Mesenteric fat pad (tissue), 1 donor: ENCODE data around the gene ECPAS. TPM values are rescaled to one million over a fixed set of nuclear protein-coding genes. Genes with fewer than 3 reads are reported as not detected.
"Not testable (repeated sequence)": the region's sequence is repeated elsewhere in the genome, so short reads cannot be mapped to it uniquely, and the experiment has no call there.

Experiments used
- DNase-seq: peaks from one replicate; pipeline ENCODE4 v3.0.0-alpha.2; 2020; ENCODE audit warnings: low spot score
- total RNA-seq: library from RNA; stranded (reverse); fragmentation: NEBNext Ultra II Directional; extraction: Animal tissue kit (Norgen Biotek cat#: 25700); gene quantifications from one replicate; pipeline ENCODE4 v1.2.1, GENCODE V29; 2021
- donor health status: DM: yes; HTN: yes; CAD: no.

ECPAS gene
- total RNA-seq, 1 donor from 2014 or later = 120 TPM

- no peak for DNase-seq
Observed at GRCh38 chr9:111474385-111474784, 9.8 kb downstream of the ECPAS start.

- no peak for DNase-seq
Observed at GRCh38 chr9:111467778-111468367, 16.3 kb downstream of the ECPAS start.

DNA sequence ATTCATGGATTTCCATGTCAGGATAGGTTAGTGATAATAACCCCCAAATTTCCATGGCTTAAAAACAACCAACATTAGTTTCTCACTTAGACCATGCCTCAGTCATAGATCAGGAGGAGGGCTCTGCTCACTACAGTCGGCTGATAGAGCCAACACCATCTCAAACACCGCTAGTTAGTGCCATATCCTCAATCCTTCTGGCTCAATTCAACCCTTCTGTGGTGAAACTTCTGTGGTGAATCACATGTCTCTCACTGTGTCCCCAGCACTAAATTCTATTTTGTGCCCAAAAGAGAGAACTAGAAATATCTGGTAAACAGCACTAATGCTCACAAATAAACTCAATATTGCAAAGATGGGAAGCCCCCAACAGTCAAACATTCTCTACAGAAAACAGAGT is 21.1 kb downstream of the ECPAS start:
- no peak for DNase-seq

- no peak for DNase-seq
Observed at GRCh38 chr9:111458139-111459009, 25.8 kb downstream of the ECPAS start.

DNA sequence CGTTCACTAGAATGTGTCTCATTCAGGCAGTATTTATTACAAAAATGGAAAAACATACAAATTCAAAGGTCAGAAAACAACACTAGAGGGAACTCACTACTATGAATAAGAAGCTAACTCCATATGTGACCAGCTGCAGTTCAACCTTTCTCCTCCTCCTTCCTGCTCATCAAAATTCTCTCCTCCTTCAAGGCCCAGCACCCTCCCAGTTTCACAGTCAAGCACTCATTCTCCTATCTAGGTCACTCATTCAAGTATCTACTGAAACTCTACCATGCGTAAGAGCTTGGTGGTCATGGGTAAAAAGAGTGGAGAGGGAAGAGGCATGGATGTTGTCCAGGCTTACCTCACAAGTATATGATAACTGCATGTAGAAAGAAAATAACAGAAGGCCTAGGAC is 27.7 kb downstream of the ECPAS start:
- DNase-seq = no peak

DNA sequence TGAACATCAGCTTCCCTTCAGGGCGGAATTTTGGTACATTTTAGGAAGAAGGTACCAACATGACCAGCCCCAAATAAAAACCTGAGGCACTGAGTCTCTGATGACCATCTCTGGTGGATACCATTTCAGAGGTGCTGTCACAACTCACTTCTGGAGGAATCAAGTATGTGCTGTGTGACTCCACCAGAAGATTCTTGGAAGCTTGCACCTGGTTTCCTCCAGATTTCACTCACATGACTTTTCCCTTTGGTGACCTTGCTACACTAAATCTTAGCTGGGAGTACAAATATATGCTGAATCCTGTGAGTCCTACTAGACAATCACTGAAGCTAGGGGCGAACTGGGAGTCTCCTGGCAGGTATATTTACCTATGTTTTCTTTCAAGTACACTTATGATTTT is 28.5 kb downstream of the ECPAS start:
- DNase-seq = no peak

DNA sequence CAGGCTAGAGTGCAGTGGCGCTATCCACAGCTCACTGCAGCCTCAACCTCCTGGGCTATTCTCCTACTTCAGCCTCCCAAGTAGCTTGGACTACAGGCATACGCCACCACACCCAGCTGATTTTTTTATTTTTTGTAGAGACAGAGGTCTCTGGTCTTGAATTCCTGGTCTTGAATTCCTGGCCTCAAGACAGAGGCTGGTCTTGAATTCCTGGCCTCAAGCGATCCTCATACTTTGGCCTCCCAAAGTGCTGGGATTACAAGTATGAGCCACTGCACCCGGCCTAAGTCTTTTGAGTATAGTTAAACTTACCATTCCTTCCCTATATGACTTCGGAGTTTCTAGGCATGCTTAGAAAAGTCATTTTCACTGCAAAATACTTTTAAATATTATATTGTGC is 29.4 kb downstream of the ECPAS start:
- DNase-seq = no peak

- DNase-seq = no peak
Observed at GRCh38 chr9:111451570-111451969, 32.6 kb downstream of the ECPAS start.

DNA sequence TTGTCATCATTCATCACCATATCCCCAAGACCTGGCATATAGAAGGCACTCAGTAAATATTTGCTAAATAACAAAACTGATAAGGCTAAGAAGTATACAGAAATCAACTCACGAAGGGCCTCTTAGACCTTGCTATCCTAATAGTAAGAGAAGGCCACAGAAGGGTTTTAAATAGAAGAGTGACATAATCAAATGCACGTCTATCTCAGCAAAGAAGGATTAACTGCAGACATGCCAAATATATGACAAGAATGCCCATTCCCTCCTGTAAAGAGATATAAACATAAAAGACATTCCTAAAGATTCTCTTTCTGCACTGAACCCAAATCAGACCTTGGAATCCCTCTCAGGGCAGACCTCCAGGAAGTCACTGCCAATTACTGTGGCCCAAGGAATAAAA is 34.1 kb downstream of the ECPAS start:
- DNase-seq = no peak

DNA sequence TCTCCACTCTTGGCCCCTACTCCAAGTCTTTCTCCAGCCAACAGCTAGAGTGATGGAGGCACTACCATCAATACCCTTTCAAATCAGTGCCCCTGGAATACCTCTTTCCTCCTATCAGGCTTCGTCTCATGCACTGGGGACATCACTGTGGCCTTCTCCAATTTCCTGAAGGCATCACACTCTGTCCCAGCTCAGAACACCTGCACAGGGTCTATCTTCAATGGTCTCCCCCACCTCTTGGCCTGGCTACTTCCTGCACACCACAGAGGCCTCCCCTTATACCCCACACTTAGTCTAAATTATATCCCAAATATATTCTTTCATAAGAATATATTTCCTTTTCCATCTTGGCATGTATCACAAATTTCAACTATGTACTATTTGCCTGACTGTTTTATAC is 34.5 kb downstream of the ECPAS start:
- no peak for DNase-seq

DNA sequence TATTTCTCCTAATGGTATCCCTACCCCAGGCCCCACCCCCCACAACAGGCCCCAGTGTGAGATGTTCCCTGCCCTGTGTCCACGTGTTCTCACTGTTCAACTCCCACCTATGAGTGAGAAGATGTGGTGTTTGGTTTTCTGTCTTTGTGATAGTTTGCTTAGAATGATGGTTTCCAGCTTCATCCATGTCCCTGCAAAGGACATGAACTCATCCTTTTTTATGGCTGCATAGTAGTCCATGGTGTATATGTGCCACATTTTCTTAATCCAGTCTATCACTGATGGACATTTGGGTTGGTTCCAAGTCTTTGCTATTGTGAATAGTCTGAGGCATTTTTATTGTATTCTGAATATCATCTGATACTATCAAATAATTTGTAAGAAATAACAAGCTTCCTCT is 38.4 kb downstream of the ECPAS start:
- not testable (repeated sequence) for DNase-seq

DNA sequence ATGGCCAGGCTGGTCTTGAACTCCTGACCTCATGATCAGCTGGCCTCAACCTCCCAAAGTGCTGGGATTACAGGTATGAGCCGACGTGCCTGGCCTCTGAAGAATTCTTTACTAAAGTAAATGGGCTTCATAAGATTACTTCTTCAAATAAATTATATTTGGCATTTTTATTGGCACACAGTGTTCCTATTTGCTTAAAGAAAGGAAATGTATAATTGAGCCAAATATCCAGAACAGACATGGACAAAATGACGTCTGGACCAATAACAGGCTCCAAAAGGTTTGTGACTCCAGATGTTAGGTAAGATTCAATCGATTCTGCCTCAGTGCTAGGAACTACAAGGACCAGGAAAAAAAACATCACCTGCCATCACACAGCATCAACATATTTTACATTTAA is 40.7 kb downstream of the ECPAS start:
- DNase-seq = no peak

- DNase-seq = no peak
Observed at GRCh38 chr9:111442360-111443027, 41.7 kb downstream of the ECPAS start.

- DNase-seq = no peak
Observed at GRCh38 chr9:111440226-111440625, 44.0 kb downstream of the ECPAS start.

DNA sequence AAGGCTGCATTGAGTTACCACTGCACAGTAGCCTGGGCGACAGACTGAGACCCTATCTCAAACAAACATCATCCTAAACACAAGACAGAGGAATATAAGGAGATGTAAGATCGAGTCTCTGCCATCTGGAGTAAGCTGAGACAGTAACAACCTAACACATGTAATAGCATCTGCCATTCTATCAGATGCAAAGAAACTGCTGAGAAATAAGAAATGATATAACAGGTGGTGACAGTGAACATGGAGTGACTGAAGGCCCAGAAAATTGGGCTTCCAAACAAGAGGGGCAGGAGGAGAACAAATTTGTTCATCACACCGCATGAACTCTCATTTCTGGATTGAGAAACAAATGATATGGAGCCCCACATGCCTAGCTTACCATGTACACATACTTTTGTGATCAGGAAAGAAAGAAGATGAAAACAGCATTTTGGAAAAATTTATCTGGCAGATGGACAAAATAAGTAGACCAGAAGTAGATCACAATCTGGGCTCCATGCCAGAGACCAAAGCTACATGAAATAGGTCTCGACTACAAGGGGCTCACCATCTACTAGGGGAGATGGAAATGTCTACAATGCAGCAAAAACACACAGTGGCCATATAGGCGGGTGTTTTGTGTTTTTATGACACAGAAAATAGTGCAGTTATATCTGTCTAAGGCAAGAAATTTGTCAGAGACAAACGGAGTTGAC is 45.5 kb downstream of the ECPAS start:
- DNase-seq = no peak

DNA sequence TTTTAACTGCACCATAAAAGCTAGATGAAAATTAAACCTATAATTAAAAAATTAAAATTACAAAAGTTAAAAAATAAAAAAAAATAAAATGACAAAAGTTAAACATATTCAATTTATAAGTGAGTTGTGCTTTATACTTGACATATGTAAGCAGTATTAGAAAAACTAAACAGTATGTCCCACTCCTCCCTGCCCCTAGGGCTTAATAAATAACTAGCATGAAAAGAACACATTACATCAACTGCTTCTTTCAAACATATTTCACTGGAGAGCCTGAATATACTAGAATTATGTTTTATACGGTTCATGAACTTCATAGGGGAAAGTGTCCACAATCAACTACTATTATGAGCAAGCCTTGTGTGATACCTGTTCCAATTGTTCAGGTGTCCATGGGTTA is 47.6 kb downstream of the ECPAS start:
- DNase-seq = no peak

- no peak for DNase-seq
Observed at GRCh38 chr9:111433082-111433481, 51.1 kb downstream of the ECPAS start.

DNA sequence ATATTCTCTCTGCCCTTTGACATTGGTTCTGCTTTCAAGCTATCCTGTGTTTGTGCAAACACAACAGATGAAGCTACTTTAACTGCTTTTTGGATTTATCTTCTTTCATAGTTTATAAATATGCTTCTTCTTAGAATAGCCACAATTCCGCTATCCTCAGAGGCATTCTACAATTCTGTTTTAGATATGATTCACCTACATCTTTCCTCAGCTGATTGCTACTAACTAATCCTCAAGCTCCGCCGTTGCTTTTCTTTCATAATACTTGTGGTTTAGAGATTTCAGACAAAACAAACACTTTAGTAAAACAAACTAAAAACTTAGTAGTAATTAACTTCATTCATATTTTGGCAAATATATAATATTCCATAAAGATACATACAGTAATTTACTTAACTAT is 52.5 kb downstream of the ECPAS start:
- DNase-seq = no peak

DNA sequence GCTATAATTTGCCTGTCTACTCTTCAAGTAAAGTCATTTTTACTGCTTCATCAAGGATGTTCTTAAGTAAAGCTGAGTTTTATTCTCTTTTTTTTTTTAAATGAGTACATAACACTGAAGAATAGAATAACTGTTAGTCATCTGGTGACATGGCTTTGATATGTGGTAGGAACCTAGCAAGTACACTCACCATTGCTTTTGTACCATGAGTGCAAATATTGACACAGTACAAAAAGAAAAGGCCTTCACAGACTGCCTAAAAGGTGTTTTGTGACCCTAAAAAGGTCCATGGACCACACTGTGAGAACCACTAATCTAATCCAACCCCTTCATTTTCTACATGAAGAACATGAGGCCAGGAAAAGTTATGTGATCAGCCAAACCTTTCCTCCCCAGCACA is 55.0 kb downstream of the ECPAS start:
- DNase-seq = no peak

GRCh38 chr9:111427186-111427585 is 57.0 kb downstream of the ECPAS start:
- DNase-seq = no peak

DNA sequence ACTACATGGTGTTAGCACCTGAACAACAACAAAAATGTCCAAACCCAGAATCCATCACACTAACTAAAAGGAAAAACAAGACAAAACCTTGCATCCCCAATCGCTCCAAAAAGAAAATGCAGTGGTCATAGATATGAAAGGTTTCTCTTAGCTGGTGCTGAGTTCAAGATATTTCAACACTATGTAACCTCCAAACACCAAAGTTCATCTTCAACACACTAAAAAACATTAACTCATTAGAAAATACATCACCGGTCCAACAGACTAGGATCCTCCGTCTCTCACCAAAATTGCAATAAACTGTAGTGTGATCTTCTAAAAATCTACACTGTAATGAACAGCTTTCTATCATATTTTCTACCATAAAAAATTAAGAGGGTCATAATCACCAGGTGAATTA is 60.8 kb downstream of the ECPAS start:
- DNase-seq = no peak

GRCh38 chr9:111414406-111414805 is 69.8 kb downstream of the ECPAS start:
- DNase-seq = no peak
